NCI-H446 treated with DMSO at 0.1 percent for 48 hours (cell line): Measurements from ENCODE around the gene NCKAP5.

Source experiments
- DNase-seq: peaks from one replicate; lab custom pipeline; 2025; lab: John Stamatoyannopoulos, UW

NCKAP5 gene

DNA sequence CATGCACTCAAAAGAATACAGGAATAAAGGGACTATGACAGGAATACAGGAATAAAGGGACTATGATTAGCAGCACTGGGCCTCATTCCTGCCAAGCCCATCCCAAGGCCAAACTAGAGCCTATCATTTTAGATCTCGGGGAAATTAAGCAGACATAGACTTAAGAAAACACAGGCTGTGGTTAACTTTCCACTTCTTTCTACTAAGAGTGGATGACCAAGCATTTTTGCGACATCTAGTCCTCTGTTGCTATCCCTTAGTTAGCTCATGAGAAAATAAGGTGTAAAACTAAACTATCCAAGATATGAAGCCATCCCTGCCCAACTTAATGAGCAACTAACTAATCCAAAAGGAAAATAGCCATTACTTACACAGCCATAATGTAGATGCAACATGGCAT, 904.2 kb downstream of the NCKAP5 start:
- DNase-seq = no peak

DNA sequence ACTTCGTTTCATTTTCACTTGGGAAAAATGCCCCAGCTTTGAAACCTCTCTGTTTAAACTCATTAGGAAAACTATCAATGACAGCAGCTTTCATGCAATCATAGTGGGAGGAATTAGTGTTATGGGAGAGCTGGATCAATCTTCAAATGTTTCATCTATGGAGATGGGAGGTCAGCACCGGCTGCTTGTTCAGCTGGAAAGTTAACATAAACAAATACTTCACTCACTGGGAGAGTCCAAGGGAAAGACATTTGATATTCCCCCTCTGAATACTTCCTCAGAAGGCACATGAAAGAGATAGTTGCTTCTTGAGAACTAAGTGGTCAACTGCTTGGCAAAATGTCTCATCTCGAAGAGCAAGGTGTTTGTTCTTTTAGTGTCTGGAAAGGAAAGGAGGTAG, 905.5 kb downstream of the NCKAP5 start:
- DNase-seq = no peak

DNA sequence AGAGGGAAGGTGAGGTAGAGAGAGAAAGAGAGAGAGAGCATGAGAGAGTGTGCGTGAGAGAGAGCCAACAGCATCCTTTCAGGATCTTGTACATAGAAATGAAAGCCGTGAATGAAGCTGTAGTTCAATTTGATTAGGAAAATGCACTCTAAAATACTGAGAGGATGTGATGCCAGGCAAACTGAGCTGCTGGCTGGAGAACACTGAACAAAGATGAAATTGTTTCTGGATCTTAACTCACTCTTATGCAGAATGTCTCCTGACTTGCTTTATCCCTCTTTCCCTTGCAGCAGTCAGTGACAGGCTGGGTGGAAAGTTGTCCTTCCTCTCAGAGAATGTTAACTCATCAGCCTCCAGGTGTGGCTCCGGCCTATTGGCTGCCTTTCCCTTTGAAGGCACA, 908.9 kb downstream of the NCKAP5 start:
- DNase-seq = no peak

DNA sequence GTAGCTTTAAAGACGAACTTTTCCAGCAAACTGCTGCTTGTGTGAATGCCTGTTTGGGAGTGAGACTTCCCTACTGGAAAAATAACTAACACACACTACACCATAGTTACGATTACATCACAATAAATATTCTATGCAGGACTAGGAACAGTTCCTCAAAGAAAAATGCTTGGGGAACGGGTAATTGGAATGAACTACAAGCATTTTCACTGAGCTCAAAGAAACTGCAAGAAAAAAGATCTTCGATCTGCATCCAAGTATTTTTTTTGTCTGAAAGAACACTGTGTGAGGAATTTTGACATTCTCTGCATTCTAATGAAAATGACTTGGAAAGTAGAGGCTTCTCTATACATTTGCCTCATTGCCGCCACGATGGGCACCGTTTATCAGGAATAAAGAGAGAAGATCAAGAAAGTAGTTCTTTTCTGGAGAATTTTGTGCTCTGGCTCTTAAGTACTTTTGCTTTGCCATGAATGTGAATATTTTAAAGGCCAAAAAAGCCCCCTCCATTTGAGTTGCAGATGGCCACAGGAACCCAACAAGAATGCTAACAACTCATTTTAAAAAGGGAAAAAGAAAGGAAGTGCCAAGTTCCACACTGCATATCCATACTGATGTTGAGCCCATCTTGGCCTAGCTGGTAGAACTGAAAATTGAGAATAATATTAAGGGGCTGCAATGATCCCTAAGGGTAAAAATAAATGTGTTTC, 911.8 kb downstream of the NCKAP5 start:
- DNase-seq = no peak

DNA sequence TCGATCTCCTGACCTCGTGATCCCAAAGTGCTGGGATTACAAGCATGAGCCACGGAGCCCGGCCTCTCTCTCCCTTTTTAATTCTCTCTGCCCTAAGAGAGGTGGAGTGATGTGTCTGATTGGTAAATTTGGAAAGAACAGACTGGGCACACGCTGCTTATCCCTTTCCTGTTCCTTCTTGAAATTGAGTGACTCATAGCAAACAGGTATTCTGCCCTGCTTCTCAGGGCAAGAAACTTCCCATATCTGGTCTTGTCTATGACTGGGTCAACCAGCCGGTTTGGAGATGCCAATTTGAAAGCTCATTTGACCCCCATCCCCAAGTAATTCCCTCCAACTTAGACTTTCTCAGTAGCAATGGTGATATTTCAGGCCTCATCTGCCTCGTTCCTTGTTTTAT, 913.3 kb downstream of the NCKAP5 start:
- DNase-seq = no peak

DNA sequence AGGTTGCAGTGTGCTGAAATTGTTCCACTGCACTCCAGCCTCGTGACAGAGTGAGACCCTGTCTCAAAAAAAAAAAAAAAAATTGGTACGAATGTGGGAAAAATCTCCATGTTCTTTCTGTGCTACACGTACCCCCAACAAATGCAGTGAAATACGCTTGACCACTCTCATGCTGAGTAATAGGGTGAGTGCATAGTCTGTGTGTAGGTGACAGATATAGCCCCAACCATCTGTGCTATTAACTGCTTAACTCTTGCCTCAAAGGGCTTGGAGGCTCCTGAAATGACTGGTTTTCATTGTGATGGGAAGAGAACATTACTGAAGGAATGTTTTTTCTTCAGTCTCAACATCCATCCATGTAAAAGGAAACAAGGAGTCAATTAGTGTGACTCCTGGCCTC, 913.9 kb downstream of the NCKAP5 start:
- no peak for DNase-seq

DNA sequence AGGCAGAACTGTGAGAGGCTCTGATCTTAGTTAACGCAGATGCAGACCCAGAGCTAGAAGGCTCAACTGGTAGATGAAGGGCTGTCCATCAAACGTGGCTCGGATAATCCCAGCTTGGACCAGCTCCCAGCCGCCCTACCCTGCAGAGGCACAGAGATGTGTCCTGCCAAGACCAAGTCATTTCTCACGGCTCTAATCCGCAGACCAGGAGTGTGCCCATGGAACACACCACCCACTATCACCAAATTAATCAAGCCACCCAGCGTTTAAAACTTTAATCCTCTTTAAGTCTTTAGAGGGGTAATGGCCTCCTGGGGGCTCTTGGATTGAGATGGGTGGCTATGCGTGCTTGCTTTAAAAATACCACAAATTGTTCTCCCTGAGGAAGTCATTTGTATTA, 915.8 kb downstream of the NCKAP5 start:
- no peak for DNase-seq

DNA sequence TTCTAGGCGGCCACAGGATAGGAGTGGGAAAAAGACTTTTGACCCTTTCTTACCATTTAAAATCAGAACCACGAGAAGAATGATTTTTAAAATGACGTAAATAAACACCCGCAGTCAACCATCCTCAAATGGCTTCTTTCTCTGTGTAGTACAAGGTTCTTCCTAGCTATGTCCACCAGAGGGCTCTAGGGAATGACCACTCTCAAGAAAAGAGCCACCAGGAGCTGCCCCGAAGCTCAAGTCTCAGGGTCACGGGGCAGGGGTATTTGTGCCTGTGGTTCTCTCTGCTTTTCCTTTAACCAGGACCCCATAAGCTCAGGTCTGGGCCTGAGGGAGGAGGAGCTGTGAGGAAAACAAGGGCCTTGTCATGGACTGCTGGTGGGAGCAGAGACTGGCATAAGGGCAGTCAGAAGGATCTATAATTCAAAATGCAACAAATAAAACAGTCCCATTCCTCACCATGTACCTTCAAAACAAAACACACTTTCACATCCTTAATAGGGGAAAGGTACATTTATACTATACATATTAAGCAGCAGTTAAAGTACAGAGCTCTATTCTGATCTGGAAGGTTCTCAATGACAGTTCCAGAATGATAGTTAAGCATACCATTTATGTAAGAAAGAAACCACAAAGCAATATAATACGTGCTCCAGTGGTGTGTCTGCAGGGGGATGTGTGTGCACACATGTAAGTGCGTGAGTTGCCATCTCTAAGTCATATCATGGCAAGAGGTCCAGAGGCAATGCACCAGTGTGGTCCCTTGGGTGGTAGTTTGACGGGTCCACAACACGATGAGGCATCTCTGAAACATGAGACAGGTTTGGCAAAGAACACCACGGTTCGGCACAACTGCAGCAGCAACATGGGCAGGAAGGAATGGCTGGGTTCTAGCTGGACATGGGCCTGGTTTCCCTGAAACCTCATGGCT, 916.9 kb downstream of the NCKAP5 start:
- DNase-seq = no peak

DNA sequence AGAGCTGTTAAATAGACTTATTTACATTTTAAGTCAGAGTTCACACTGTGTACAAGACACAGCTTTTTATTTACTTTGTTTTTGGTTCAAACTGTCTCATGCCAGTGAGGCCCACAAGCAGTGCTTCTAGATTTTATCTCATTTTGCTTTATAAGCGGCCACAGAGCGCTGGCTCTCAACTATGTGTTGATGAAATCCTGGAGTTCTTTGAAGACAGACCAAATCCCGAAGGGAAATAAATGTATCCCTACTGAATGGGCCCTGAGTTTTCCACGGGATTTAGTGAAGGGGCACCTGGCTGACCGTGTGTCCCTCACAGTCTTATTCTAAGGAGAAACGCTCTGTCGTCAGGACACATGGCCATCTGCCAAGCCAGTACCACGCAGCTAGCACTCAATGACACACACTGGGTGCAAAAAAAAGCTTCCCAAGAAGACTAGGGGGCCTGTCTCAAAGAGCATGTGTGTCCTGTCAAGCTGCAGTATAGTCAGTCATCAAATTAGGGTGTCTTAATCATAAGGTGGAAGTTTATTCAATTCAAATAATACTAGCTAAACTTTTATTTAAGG, 921.6 kb downstream of the NCKAP5 start:
- no peak for DNase-seq

DNA sequence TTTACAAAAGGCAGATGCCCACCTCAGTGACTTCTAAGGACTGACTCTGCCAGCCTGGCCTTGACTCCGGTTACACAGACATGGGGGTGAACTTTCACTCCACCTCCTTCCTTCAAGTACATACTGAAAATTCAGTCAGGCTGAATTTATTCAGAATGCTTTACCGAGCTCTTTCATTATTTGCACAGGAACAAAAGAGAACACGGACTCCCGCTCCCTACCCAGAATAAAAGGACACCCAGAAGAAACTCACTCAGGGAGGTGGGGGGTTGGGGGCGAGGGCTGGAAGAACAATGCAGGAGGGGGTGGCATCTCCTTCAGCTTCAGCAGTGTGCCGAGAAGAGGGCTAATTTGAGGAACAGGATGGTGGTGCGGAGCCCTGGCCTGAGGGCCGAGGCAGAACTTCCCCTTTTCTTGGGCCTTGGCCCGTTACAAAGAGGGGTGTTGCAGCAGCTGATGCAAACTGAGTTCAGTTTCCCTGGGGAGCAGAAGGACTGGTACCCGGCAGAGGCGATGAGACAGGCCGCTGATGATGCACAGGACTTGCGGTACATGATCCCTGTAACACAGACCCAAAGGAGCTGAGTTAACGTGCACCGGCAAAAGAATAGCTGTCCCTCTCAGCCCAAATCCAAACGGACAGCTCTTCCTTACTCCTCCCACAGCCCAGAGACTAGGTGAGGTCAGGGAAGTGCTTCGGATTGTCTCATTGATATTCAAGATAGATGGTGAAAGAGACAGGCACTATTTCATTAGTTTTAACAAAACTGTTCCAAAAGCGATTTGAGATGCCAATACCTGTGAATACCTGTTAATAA, 922.3 kb downstream of the NCKAP5 start:
- no peak for DNase-seq

DNA sequence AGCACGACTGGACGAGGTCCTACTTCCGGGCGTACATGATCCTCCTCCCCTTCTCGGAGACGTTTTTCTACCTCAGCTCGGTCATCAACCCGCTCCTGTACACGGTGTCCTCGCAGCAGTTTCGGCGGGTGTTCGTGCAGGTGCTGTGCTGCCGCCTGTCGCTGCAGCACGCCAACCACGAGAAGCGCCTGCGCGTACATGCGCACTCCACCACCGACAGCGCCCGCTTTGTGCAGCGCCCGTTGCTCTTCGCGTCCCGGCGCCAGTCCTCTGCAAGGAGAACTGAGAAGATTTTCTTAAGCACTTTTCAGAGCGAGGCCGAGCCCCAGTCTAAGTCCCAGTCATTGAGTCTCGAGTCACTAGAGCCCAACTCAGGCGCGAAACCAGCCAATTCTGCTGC, 923.1 kb downstream of the NCKAP5 start:
- no peak for DNase-seq

DNA sequence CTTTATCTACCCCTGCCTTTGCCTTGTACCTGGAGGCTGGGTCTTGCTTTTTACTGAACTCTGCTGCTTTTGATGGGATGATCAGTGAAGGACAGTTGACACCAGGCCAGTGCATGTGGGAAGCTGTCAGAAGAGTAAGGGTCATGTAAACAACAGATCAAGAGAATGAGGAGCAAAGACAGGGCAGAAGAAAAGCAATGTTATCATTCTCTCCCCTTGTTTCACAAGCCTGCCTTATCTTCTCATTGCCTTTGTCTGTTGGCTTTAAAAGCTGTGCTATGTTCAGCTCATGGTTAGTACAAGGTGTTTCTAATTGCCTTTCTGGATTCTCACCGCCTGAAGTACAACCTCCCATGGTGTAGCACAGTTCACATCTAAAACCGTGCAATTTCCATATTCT, 925.8 kb downstream of the NCKAP5 start:
- no peak for DNase-seq

DNA sequence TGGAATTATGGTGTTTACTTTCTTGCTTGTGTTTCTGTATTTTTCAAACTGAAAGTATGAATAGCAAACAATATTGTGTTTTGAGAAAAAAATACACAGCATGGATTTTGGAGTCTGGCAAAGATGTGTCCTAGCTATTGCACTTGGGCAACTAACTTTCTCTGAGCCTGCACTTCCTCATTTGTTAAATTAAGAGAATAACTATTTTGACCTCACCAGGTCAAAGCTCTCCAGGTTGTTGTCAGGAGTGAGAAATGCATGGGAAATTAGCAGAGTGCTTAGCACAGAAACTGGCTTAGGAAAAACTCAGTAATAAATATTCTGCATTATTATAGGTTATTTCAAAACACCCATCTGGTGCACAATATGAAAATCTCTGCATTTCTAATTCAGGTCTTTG, 926.4 kb downstream of the NCKAP5 start:
- DNase-seq = no peak

DNA sequence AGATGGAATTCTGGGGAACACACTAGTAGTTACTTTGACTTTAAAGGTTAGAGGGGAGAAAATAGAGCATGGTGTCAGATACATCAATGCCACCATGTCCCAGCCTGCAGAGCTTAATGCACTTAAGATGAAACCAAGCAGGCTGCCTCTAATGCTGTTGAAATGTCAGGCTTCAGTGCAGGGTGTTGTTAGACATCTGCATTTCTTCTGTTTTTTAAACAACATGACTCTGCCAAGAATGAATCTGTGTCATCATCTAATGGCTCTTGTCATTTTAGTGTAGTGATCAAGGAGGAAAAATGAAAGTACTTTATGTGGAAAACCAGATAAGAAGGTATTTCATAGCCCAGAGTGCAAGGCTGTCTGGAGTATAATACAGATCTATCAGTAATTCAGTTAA, 928.1 kb downstream of the NCKAP5 start:
- no peak for DNase-seq

DNA sequence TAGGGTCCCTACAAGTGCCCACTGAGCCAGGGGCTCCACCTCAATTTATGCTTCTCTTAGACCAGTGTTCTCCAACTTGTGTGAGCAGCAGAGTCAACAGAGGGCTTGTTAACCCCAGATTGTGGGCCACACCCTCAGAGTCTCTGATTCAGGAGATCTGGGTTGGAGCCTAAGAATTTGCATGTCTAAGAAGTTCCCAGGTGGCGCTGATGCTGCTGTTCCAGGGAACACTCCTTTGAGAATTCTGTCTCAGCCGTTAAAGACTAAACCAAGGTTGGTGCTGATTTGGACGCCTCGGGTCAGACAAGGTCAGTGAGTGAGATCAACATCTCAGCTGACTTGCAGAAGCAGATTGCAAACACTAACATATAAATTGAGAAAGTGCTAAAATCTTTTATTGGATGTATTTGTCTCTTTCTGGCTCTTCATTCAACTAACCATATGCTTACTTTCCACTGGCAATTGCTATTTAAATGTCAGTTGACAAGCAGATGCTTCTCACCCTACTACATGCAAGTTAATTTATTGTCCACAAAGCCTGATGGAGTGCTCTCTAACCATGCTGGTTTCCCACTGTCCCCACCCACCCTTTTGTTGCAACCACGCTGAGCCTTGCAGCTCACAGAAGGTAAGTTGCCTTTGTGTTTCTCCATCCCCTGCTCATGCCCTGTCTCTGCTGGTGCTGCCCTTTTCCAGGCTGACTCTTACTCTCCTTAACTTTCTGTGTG, 929.8 kb downstream of the NCKAP5 start:
- no peak for DNase-seq

DNA sequence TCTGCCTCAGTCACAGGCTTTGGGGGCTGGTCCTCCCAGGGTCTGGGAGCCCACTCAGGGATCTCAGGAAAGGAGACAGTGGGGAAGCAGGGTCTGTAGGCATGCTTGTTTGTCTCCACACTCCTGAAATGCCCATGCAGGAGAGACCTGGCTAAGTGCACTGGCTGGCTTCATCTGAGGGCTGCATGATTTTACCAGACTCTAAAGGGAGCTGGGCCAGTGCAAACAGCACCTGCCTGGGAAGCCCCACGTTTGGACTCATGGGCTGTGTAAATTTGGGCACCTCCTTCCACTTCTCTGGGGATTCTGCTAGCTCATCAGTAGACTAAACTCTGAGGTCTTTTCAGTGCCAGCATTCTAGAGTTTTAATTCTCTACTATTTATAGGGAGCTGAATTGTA, 931.9 kb downstream of the NCKAP5 start:
- DNase-seq = no peak

DNA sequence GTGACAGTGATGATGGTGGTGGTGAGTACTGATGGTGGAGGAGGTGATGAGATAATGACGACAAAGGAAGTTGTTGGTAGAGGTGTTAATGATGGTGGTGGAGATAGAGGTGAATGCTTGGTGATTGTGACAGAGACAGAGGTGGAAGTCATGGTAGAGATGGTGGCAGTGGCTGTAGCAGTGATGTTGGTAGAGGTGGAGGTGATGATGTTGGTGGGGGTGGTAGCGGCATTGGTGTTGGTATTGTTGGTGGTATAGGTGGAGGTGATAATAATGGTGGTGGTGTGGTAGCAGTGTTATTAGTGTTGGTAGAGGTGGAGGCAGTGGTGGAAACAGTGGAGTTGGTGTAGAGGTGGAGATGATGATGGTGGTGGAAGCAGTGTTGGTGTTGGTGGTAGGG, 934.6 kb downstream of the NCKAP5 start:
- no peak for DNase-seq

DNA sequence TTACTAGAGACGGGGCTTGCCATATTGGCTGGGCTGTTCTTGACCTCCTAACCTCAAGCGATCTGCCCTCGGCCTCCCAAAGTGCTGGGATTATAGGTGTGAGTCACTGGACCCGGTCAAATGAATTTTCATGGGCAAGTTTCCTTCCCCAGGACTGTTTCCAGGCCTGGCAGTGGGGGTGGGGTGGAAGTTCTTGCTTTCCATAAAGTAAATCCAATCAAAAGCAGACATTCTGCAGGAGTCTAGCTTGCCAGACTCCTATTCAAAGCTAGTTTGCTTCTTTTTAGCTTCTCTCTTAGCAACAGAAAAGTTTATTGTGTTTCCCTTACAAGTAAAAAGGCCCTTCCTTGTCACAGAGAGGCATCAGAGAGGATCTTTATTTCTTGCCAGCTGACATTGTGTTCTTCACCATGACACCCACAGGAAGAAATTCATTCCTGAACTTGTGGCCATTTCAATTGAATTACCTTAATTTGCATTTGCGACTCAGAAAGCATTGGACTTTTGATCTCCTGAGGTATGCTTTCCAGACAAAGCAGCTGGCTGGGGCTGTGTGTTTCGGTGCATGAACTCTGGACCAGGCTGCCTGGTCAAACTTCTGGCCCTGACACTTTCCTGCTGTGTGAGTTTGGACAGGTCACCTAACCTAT, 936.1 kb downstream of the NCKAP5 start:
- no peak for DNase-seq

DNA sequence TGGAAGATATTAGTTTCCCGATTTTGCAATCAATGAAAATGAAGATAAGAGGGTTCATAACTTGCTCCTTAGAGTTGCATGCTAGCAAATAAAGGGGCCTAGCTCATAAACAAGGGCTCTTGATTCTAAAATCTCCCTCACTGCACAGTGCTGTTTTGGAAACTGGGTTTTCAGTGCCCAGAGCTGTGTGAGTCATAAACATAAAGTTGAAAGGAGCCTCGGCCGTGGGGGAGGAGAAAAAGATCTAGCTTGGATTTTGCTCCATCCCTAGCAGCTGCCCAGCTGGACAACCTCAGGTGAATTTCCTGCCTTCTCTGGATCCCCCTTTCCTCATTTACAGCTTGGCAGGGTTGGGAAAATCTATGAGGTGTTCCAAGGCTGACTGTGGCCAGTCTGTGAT, 940.7 kb downstream of the NCKAP5 start:
- no peak for DNase-seq

DNA sequence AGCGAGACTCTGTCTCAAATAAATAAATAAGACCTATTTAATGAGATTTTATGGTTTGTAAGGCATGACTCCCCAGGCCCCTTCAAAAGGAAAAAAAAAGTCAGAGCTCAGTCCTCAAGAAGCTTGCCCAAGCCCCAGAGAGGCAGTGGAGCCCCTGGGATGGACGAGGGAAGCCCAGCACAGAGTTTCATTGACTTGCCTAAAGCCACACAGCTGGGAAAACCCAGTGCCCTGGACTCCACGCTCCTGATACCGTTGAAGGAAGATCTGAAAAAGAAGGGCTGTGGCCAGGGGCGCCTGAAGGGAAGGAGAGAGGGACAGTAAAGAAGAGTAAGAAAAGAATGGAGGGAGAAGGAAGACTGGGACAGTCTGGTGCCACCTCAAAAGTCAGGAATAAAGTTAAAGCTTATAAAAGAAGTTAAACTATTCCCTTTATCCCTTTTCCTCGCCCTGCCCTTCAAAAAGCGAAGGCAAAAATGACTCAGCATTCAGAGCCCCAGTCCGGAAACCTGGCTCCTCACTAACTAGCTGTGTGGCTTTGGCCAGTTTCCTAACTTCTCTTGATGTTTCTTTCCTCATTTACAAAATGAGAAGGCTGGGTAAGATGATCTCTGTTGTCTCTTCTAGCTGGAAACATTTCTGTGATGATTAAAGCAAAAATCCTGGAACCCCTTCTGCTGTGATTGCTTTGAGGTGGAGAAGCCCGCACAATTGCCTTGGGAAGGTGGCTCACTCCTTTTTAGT, 945.0 kb downstream of the NCKAP5 start:
- DNase-seq = no peak
